ENCODE results near the gene FLNB.

DNA sequence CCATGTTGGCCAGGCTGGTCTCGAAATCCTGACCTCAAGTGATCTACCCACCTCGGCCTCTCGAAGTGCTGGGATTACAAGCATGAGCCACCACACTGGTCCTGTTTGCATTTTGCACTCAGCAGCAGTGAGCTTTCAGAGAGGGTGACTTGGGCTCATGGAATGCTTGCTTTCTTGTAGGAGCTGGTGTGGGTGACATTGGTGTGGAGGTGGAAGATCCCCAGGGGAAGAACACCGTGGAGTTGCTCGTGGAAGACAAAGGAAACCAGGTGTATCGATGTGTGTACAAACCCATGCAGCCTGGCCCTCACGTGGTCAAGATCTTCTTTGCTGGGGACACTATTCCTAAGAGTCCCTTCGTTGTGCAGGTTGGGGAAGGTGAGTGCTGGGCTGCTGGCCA, 90.3 kb downstream of the FLNB start:
- TF ChIP-seq ZNF548 (tag by site-specific recombination; IDR thresholded peaks at IDR 0.05) (no peak), ZNF785 (tag by site-specific recombination; IDR thresholded peaks at IDR 0.05) (no peak)
- TF ChIP-seq, protein P1, sequence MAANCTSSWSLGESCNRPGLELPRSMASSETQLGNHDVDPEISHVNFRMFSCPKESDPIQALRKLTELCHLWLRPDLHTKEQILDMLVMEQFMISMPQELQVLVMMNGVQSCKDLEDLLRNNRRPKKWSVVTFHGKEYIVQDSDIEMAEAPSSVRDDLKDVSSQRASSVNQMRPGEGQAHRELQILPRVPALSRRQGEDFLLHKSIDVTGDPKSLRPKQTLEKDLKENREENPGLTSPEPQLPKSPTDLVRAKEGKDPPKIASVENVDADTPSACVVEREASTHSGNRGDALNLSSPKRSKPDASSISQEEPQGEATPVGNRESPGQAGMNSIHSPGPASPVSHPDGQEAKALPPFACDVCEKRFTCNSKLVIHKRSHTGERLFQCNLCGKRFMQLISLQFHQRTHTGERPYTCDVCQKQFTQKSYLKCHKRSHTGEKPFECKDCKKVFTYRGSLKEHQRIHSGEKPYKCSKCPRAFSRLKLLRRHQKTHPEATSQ (tag by site-specific recombination; IDR thresholded peaks at IDR 0.05): no peak
- TF ChIP-seq, protein P2, sequence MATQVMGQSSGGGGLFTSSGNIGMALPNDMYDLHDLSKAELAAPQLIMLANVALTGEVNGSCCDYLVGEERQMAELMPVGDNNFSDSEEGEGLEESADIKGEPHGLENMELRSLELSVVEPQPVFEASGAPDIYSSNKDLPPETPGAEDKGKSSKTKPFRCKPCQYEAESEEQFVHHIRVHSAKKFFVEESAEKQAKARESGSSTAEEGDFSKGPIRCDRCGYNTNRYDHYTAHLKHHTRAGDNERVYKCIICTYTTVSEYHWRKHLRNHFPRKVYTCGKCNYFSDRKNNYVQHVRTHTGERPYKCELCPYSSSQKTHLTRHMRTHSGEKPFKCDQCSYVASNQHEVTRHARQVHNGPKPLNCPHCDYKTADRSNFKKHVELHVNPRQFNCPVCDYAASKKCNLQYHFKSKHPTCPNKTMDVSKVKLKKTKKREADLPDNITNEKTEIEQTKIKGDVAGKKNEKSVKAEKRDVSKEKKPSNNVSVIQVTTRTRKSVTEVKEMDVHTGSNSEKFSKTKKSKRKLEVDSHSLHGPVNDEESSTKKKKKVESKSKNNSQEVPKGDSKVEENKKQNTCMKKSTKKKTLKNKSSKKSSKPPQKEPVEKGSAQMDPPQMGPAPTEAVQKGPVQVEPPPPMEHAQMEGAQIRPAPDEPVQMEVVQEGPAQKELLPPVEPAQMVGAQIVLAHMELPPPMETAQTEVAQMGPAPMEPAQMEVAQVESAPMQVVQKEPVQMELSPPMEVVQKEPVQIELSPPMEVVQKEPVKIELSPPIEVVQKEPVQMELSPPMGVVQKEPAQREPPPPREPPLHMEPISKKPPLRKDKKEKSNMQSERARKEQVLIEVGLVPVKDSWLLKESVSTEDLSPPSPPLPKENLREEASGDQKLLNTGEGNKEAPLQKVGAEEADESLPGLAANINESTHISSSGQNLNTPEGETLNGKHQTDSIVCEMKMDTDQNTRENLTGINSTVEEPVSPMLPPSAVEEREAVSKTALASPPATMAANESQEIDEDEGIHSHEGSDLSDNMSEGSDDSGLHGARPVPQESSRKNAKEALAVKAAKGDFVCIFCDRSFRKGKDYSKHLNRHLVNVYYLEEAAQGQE (tag by site-specific recombination; IDR thresholded peaks at IDR 0.05): no peak

Measured in HEK293 (cell line).